Adrenal gland (tissue), 5 donors: ENCODE data around the gene EVL.

Source experiments
- CTCF ChIP-seq, 6 experiments: fragments of 450-650 bp in 4 of 6; fragments of 200-600 bp in 2 of 6; sonication (generic) in 1 of 6; IDR thresholded peaks; 1 replicate in 5 of 6; 2 replicates in 1 of 6; pipeline versions ENCODE4 v1.5.1 to v1.8.0; 2016 to 2021; ENCODE audit warnings: antibody characterized with exemption in 6 of 6, mild to moderate bottlenecking in 2 of 6, moderate library complexity in 1 of 6
- POLR2A ChIP-seq, 2 donors: fragments of 450-650 bp; IDR thresholded peaks; one replicate each; pipeline ENCODE4 v1.6.1; 2017; ENCODE audit warnings: antibody characterized with exemption in 2 of 2, mild to moderate bottlenecking in 2 of 2, moderate library complexity in 1 of 2
- donor health status: DM: no; HTN: no; CAD: no.

DNA sequence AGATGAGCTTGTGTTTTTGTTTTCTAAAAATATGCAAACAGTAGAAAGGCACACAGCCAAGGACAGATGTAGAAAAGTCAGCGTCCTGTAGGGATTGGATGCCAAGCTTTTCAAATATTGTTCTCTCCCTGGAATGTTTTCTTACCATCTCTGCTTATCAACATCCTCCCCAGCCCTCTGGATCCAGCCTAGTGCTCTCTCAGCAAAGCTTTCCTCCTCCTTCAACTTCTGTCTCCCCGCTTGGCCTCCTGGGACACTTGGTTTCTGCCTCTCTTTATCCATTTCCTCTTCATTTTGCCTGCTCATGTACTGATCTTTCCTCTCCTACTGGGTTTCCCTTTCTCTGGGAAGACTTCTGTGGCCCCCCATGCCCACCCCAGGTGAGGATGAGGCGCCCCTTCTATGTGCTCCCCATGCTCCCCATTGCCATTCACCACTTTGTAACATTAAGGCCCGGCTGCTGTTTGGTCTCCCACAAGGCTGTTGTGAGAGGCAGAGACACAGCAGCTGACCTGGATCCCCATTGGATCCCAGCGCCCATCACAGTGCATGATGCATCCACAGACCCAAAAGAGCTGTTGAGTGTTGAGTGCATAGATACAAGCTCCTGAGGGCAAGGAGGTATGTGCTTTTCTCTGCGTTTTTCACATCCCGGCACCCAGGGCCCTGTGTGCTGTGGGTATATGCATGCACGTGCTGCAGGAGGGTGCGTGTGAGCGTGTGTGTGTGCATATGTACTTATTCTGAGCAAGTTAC is 38.2 kb downstream of the EVL start:
- TF ChIP-seq CTCF (IDR thresholded peaks at IDR 0.05) (no peak), POLR2A (IDR thresholded peaks at IDR 0.05) (no peak)
